ENCODE results near the gene RAPGEF2. TPM values are rescaled to one million over a fixed set of nuclear protein-coding genes. Genes with fewer than 3 reads are reported as not detected.
"Not testable (repeated sequence)": the region's sequence is repeated elsewhere in the genome, so short reads cannot be mapped to it uniquely, and the experiment has no call there.

Gene RAPGEF2
- total RNA-seq, 1 experiment from 2014 or later: 17.6 TPM

- ChIA-PET CTCF (no interaction called here), POLR2A (no interaction called here)
- in situ Hi-C loops (cut with HindIII; ENCODE audit: low pct_unique_long_range_greater_than_20kb, low sequenced_read_pairs) (no loop called here), intact Hi-C loops (cut with micrococcal nuclease; ENCODE audit: unreplicated experiment) (no loop called here)
- Histone ChIP-seq H3K4me3 (ENCODE audit: low read depth in 2 of 2, low read length in 2 of 2) (no peak overlapping the region), H3K27me3 (ENCODE audit: control insufficient read depth, insufficient read depth, low read length) (no peaks in the 10 kb centered on the region), H3K9me3 (ENCODE audit: control insufficient read depth, insufficient read depth, low read depth, low read length) (no peaks in the 10 kb centered on the region), H3K4me1 (ENCODE audit: control insufficient read depth, insufficient read depth, low read length) (no peaks in the 10 kb centered on the region), H3K36me3 (ENCODE audit: control insufficient read depth, insufficient read depth, low read length) (no peaks in the 10 kb centered on the region), H3K27ac (ENCODE audit: low read length) (no peak overlapping the region)
- ATAC-seq (peak; percentile 34; the same call in 1 of the 2 replicates), DNase-seq (ENCODE audit: low read depth, low spot score) (no peak)
- no TSS peak for BruUV-seq (replicated peaks)
- no peak for TF ChIP-seq SIN3A (IDR thresholded peaks at IDR 0.05; ENCODE audit: borderline replicate concordance, insufficient read depth, low read depth, low read length)
- TF ChIP-seq POLR2AphosphoS5 (IDR thresholded peaks at IDR 0.05; ENCODE audit: low read depth, low read length): no peak
- TF ChIP-seq TCF7L2 (IDR thresholded peaks at IDR 0.05; ENCODE audit: low read depth, low read length): no peak
- TF ChIP-seq CTCF (IDR thresholded peaks at IDR 0.05): no peak
- no peak for TF ChIP-seq REST (IDR thresholded peaks at IDR 0.05; ENCODE audit: insufficient read depth in 1 of 2, low read depth in 2 of 2, low read length in 1 of 2)
Measured at GRCh38 chr4:159308566-159309340, 205.9 kb downstream of the RAPGEF2 start.

GRCh38 chr4:159312236-159312635 lies 209.4 kb downstream of the RAPGEF2 start:
- BruUV-seq (replicated peaks): no TSS peak
- intact Hi-C loops (cut with micrococcal nuclease; ENCODE audit: unreplicated experiment) (no loop called here), in situ Hi-C loops (cut with HindIII; ENCODE audit: low pct_unique_long_range_greater_than_20kb, low sequenced_read_pairs) (no loop called here)
- Histone ChIP-seq H3K36me3 (ENCODE audit: control insufficient read depth, insufficient read depth, low read length) (no peaks in the 10 kb centered on the region), H3K4me1 (ENCODE audit: control insufficient read depth, insufficient read depth, low read length) (no peaks in the 10 kb centered on the region), H3K9me3 (ENCODE audit: control insufficient read depth, insufficient read depth, low read depth, low read length) (no peaks in the 10 kb centered on the region), H3K27me3 (ENCODE audit: control insufficient read depth, insufficient read depth, low read length) (no peaks in the 10 kb centered on the region), H3K4me3 (ENCODE audit: low read depth in 2 of 2, low read length in 2 of 2) (no peak overlapping the region), H3K27ac (ENCODE audit: low read length) (no peak overlapping the region)
- ATAC-seq (no peak), DNase-seq (ENCODE audit: low read depth, low spot score) (no peak)
- TF ChIP-seq POLR2AphosphoS5 (IDR thresholded peaks at IDR 0.05; ENCODE audit: low read depth, low read length) (no peak), SIN3A (IDR thresholded peaks at IDR 0.05; ENCODE audit: borderline replicate concordance, insufficient read depth, low read depth, low read length) (no peak)
- ChIA-PET CTCF (no interaction called here), POLR2A (no interaction called here)

- H3K4me1 ChIP-seq (ENCODE audit: control insufficient read depth, insufficient read depth, low read length); BruUV-seq (replicated peaks); intact Hi-C loops (cut with micrococcal nuclease; ENCODE audit: unreplicated experiment); in situ Hi-C loops (cut with HindIII; ENCODE audit: low pct_unique_long_range_greater_than_20kb, low sequenced_read_pairs); H3K4me3 ChIP-seq (ENCODE audit: low read depth in 2 of 2, low read length in 2 of 2); H3K36me3 ChIP-seq (ENCODE audit: control insufficient read depth, insufficient read depth, low read length); H3K9me3 ChIP-seq (ENCODE audit: control insufficient read depth, insufficient read depth, low read depth, low read length); H3K27me3 ChIP-seq (ENCODE audit: control insufficient read depth, insufficient read depth, low read length); H3K27ac ChIP-seq (ENCODE audit: low read length); DNase-seq (ENCODE audit: low read depth, low spot score); POLR2A ChIA-PET; ATAC-seq: not testable (repeated sequence)
- CTCF ChIA-PET: interaction anchor here (0.6 kb wide), 1 partner anchor 140 kb away, joined by 11 read pairs; no protein-coding TSS in a partner anchor
- TF ChIP-seq CTCF (IDR thresholded peaks at IDR 0.05): peak; percentile 69
Measured at GRCh38 chr4:159315879-159316278, 213.0 kb downstream of the RAPGEF2 start.

All from Panc1 (cell line).